HG03060 (cell line): ENCODE measurements around the gene DCUN1D5.

Experiments used
- ATAC-seq: cut with Tn5 transposase; IDR thresholded peaks from one replicate; pipeline ENCODE4 v1.9.1; 2021; ENCODE audit warnings: low read depth, moderate number of reproducible peaks; ENCODE audit not compliant: unreplicated experiment

Gene DCUN1D5

DNA sequence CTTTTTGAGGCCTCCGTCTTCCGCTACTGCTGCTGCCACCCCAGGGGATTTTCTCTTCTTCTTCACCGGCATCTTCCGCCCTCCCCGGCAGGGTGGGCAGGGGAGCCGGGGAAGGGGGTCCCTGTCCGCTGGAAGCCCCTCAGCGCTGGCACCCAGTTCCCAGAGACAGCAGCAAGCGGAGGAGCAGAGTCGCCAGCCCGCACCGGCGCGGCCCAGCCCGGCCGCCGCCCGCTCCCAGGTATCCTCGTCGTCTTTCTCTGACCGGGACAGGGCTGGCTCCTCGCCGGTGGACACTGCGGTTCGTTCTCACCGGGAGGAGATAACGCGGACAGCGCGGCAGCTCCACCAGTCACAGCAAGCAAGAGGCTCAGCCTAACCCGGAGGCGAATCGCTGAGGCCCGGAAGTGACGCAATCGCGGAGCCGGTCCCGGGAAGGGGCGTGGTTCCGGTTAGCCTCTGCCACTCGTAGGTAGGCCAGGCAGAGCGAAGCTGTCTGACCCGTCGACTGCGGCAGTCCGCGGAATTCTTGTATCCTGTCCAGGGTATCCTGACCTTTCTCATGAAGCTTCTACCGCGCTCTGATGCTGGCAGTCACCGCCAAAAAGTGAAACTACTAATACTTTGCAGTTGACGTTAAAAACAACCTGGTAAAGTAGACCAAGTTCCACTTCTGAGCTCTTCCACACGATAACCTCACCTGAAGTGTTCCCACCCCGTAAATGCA lies at the start of gene DCUN1D5:
Gene DCUN1D5 (minus strand): TSS at position 360 of the 724 bp plus-strand sequence. CDS start 288 bp downstream, at position 72.
- peak; percentile 98 for ATAC-seq

DNA sequence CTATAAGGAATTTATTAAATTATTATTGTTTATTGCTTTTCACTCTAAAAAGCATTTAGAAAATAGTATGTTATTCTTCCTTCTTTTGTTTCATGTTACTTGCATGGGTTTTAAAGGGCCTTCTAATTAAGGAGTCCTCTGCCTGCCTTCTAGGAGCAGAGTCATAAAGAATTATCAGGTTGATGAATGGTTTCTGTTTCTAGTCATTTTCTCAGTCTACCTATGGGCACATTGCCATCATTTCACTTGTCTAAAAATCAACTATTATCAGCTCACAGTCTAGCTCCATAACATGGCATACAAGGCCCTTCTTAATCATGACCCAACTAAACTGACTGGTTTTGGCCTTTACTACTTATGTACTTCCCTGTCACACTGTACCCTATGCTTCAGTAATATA lies 33.5 kb upstream of the DCUN1D5 start:
- ATAC-seq = no peak

DNA sequence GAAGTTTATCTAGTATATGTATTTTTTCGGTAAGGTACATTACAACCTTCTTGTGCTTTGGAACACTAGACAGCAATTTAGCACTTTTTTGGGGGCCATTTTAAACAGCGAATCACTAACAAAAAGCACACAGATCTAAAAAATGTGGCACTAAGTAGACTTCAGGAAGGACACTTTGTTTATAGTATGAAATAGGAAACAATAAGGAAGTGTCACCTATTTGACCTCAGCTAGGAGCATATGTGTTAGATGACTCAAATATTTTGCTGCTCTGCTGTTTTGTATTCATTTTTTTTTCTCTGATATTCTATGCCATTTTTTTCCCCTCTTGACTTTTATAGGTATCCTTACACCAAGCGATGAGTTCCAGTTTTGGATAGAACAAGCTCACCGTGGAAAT lies 22.9 kb upstream of the DCUN1D5 start:
- no peak for ATAC-seq

DNA sequence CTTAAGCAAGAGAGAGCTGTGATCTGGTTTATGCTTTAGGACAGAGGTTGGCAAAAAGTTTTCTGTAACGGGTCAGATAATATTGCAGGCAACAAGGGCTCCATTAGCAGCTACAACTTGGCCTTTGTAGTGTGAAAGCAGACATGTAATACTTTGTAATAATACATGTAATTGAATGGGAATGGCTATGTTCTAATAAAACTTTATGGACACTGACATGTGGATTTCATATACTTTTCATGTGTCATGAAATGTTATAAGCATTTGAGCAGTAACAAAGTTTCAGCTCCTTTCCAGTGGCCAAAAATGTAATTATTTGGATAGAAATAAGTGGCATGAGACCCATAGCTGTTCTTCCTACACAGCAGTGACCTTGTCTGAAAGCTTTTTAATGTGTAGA lies 20.4 kb upstream of the DCUN1D5 start:
- no peak for ATAC-seq

DNA sequence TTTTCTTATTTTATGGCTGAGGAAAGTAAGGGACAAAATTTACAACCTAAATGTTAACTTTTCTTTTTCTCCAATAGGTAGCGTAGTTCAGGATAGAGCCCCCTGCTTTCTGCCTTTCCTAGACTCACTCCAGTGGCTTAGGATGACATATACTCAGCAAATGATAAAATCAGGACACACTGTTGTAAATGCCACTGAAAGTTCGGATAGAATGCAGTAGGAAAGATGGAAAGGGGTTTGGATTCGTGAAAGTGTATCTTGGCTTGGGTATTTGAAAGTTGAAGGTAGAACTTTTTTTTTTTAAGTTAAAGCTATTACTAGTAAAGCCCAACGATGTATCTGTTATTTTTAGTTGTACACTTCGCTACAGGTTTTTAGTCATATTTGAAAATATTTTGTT lies 19.4 kb upstream of the DCUN1D5 start:
- no peak for ATAC-seq

DNA sequence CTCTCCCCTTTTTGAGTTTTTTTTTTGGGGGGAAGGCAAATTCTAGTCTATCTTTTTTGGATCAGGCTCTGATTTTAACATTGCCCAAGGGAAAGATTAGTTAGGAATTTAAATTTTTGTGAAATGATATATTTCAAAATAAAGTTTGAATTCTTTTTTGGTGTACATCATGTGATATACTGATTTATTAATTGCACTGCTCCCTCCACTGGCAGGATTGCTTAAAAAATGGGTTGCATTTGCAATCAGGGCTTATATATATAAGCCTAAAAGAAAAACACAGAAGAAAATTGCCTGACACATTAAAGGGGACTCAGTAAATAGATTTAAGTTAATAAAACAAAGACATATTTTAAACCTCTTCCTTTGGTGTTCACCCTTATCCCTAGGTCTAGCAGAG lies 18.4 kb upstream of the DCUN1D5 start:
- ATAC-seq = no peak

DNA sequence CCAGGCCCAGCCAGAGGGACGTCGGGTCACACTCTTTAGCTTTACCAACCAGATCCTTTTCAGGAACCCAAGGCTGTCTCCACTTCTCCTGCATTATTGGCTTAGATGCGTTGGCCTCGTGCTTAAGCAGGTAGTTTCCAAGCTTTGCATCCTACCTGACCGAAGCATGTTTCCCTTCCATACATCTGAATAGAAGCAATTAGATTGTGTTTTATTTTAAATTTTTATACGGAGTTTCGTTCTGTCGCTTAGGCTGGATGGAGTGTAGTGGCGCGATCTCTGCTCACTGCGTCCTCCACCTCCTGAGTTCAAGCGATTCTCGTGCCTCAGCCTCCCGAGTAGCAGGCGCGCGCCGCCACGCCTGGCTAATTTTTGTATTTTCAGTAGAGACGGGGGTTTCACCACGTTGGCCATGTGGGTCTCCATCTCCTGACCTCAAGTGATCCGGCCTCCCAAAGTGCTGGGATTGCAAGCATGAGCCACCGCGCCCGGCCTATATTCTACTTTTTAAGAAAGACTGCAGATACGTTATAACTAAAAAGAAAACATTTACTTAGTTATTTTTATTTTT lies 17.9 kb upstream of the DCUN1D5 start:
- no peak for ATAC-seq

DNA sequence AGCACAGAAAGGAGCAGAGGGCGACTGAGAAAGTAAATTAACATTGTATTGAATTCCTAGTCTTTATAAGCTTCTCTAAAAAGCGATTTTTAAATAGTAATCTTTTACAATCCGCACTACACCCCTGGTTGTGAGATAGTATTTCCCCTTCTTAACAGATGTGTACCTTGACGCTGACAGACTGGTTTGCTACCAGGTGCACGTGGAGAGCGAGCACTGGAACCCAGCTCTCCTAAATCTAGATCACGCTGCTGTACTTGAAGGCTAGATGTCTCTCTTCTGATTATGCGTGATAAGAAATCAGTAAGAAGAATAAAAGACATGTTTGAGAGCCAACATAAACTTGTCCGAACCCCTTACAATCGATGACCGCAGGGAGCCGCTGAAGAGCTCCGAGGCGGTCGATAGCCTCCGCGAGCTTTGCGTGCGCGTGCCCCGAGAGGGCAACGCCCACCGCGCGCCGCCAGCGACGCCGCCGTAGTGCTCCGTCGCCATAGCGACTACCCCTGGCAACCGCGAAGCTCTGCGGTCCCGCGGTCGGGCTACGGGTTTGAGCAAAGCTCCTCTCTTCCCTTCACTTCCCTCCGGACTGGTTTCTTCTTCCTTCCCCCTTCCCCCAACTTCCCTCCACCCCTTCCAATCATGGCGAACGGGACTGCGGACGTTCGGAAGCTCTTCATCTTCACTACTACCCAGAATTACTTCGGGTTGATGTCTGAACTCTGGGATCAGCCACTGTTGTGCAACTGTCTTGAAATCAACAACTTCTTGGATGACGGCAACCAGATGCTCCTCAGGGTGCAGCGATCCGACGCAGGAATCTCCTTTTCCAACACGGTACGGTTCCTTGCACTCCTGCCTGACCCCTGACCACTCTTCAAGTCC lies 17.2 kb upstream of the DCUN1D5 start, which contains the start of gene DYNC2H1:
Gene DYNC2H1 (plus strand): TSS at position 494 of the 885 bp plus-strand sequence. CDS start 149 bp downstream, at position 643.
- ATAC-seq = peak; percentile 98

DNA sequence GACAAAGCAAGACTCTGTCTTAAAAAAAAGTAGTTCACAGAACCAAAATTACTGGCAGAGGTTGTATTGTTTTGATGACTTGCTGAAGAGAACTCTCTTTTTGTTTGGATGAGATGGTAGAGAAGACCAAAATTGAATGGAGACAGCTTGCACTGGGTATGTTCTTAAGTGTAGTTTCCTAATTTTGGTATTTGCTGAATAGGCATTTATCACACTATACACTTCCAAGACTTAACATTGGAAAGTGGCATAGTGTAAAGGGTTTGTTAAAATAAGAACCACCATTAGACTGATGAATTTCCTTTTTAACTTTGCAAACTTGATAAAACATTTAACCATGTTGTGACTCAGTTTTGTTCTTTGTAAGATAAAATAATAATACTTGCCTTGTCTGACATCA lies 5.3 kb upstream of the DCUN1D5 start:
- no peak for ATAC-seq

DNA sequence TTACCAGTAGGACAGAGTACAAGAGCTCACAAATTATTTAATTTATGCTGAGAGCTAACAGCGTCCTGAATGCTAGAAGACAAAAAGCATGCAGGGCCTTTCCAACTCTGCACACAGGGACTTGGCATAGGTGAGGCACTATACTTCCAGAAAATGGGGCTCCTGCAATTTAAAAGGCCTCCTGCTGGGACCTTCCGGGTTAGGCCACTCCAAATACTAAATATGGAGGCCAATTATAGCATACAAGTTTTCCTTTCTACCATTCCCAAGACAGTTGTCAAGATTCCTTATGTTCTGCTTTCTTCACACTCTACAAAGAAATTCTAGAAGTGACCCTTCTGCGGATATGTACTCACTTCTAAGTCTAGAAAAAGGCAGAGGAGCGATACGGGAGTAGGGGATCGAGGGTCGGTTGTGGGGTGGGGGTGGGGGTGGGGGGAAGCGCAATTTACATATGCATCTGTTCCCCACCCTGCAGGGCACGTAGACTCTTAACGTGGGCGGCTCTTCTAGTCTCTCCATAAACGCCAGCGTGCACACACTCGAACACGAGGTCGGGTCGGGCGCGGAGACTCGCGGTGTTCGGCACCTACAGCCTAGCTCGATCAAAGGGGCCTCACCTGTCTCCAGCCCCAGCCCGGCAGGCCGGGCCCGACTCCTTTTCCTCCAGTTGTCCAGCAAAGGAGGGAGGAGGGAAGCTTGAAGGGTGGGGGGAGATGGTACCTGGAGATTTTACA lies 728 bp downstream of the DCUN1D5 start:
- no peak for ATAC-seq

DNA sequence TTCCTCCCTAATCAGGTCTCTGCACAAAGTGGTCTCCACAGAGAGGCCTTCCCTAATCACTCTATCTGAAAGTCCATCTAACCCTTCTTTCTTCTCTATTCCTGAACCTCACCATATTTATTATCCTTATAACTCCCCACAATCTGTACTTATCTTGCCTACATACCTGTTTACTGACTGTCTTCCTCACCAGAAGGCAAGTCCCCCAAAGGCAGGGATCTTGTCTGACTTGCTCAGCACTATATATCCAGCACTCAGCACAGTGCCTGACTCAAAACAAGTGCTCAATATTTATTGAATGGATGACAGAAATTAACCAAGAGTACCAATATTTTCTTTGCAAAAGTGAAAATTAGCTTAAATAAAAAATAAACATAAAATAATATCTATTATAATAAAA lies 5.5 kb downstream of the DCUN1D5 start:
- ATAC-seq = no peak

DNA sequence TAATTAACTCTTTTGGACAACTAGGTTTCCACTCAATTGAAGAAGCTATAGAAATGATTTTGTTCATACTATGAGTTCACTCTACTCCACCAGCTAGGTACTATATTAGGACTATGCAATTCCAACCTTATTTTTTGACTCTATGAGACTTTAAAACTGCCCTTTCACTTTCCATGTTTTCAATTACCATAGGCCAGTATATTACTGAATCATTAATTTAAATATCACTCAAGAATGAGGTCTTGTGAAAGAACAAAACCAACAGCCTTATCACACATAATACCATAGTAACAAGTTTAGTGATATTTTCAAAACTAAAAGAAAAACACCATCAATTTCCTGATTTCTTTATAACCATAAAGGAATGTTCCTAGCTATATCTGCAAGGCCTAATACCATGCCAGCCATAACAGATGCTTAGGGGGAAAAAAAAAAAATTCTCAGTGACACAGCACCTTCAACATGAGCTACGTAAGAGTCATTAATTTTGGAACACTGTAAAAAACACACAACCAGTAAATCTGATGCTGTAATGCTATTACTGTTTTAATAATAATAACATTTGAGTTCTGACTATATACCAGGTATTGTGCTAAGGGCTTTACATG lies 6.1 kb downstream of the DCUN1D5 start:
- no peak for ATAC-seq

DNA sequence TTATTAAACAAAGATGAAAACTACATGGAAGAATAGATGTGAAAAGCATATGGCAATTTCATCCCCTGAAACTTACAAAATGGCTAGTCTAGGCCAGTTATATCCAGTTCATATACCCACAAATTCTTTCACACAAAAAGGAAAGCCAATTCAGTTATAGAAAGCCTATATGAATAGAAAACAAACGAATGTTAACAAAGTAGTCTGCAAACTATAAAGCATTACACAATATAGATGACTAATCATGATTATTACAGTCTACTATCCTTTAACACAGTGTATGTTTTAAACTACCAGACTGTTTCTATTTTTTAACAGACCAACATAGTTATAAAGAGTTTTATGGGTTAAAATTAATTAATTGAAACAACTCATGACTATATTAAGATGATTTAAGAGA lies 12.1 kb downstream of the DCUN1D5 start:
- ATAC-seq = no peak

DNA sequence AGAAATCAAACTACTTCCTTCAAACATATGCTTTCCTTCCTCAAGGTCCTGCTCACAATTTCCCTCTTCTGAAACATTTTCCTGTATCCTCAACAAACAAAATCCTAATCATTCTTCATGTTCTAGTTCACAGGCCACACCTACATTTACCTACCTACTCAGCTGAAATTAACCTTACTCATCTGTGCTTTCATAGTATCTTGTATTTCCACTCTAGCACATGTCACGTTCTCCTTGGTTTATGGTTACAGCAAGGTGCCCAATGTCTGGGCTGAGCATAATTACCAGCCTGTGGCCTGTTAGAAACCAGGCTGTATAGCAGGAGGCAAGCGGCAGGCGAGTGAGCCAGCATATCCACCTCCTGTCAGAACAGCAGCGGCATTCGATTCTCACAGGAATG lies 13.2 kb downstream of the DCUN1D5 start:
- ATAC-seq = no peak

DNA sequence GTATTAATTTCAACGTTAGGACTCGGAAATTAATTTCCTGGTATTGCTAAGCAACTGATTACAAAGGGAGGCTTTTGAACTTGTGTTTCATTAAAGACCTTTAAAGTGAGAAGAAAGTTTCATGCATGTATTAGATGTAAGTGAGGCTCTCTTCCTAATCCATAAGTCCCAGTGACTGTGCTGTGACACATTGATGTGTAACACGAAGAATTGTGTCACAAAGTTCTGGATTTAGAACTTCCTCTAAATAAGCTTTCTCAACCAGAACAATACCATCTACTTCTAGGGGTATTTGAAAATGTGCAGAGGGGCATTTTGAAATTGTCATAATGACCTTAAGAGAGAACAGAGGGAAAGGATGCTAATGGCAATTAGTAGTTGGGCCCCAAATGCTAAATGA lies 14.4 kb downstream of the DCUN1D5 start:
- ATAC-seq = no peak

DNA sequence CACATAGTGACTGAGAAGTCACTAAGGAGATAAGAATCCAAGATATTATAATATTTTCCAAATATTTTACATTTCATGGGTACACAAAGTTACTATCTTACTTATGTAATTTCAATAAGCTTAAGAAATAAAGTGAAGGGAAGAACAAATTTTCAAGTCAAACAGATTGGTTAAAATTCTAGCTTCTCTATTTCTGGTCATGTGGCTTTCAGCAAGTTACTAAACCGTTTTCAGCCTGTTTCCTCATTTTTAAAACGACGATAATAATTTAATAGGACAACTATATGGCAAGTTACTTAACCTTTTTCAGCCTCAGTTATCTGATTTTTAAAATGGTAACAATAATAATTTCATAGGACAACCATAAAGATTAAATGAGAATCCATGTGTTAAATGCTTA lies 15.6 kb downstream of the DCUN1D5 start:
- ATAC-seq = no peak

DNA sequence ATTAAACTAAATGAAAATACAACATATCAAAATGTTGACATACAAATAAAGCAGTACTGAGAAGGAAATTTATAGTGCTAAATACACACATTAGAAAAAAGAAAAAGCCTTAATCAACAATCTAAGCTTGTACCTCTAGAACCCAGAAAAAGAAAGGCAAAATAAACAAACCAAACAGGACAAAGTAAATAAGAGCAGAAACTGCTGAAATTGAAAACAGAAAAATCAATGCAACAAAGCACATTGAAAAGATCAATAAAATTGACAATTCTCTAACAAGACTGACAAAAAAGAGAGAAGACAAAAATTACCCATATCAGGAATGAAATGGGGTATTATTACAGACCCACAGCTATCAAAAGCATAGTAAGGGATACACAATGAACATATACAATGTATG lies 21.0 kb downstream of the DCUN1D5 start:
- ATAC-seq = no peak

DNA sequence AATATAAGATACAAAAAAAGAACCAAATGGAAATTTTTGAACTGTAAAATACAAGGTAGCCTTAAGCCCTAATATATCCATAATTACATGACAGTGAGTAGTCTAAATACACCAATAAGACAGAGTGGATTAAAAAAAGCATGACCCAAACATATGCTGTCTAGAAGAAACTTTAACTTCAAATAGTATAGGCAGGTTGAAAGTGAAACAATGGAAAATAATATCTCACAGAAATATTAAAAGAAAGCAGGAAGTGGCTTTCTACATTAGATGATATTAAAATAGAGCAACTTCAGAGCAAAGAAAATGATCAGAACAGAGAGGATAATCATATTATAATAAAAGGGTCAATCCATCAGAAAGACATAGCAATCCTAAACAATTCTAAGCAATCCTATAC lies 21.8 kb downstream of the DCUN1D5 start:
- peak; percentile 43 for ATAC-seq

DNA sequence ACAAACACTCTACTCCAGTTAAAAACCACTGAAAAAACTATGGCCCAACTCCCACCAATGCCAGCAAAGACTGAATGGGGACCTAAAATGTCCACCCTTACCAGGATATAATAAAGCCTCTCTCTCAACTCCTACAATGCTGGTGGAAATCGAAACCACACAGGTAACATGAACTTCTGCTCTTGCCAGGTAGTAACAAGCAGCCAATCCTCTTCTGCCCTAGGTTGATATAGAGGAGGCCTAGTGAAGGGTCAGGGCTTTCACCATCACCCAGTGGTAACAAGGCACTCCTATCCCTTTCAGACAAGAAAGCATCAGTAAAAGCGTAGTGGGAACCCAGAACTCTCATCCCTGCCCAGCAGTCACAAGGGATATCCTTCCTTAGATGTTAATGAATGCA lies 22.6 kb downstream of the DCUN1D5 start:
- no peak for ATAC-seq

DNA sequence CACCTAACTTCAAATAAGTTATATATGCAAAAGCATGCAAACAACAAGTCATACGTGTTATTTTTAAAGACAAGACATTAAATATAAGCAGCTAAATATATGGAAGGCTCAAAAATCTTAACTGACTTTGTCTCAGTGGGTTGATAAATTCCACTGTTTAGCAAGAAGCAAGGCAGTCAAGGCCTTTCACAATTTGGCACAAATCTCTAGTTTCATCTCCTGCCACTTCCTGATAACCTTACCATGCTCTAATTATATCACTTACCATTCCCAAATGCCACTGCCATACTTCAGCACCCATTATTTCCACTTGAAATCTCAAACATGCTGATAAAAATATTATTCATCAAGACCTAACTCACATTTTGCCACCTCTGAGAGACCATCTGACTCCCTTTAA lies 24.8 kb downstream of the DCUN1D5 start:
- ATAC-seq = no peak
